PC-9 (cell line): Measurements from ENCODE around the gene APOC3.

Experiments
- CTCF ChIP-seq: fragments of 200-600 bp; sonication (generic); conservative IDR thresholded peaks from 2 replicates; pipeline ENCODE4 v1.6.1; 2017; ENCODE audit warnings: mixed run types, antibody characterized with exemption, mild to moderate bottlenecking, moderate library complexity
- EZH2 ChIP-seq: fragments of 200-600 bp; sonication (generic); IDR thresholded peaks from 2 replicates; pipeline ENCODE4 v1.8.0; 2017; ENCODE audit warnings: antibody characterized with exemption, low read depth

- TF ChIP-seq CTCF, result no peak
- no peak for TF ChIP-seq EZH2
These were observed 28.2 kb downstream of the APOC3 start for GRCh38 chr11:116857936-116858335.
